RWPE2 (cell line): Measurements from ENCODE around the gene EEF1G.

Source experiments
- ATAC-seq: fragments of 200-7000 bp; cut with Tn5 transposase; 3 replicates; pipeline ENCODE4 v1.9.1; 2021; ENCODE audit warnings: low read depth
- DNase-seq: peaks from one replicate; pipeline ENCODE4 v3.0.0-alpha.2; 2020; ENCODE audit warnings: low spot score
- H3K27ac ChIP-seq: fragments of 450-650 bp; 2 replicates; pipeline ENCODE4 v1.5.1; 2017; ENCODE audit warnings: mild to moderate bottlenecking; ENCODE audit not compliant: poor library complexity, severe bottlenecking
- H3K27me3 ChIP-seq: fragments of 250-450 bp; sonication (Bioruptor Pico); 2 replicates; pipeline ENCODE4 v1.5.1; 2021; ENCODE audit warnings: mild to moderate bottlenecking, moderate library complexity; ENCODE audit not compliant: insufficient read depth, poor library complexity, severe bottlenecking
- H3K36me3 ChIP-seq: fragments of 250-450 bp; sonication (Bioruptor Pico); 2 replicates; pipeline ENCODE4 v1.5.1; 2020; ENCODE audit warnings: low read depth, mild to moderate bottlenecking, moderate library complexity
- H3K4me1 ChIP-seq: fragments of 250-450 bp; sonication (Bioruptor Pico); 2 replicates; pipeline ENCODE4 v1.5.1; 2021; ENCODE audit warnings: mild to moderate bottlenecking, moderate library complexity; ENCODE audit not compliant: insufficient read depth, poor library complexity, severe bottlenecking
- H3K4me3 ChIP-seq: fragments of 250-450 bp; sonication (Bioruptor Pico); 2 replicates; pipeline ENCODE4 v1.5.1; 2021; ENCODE audit warnings: mild to moderate bottlenecking, moderate library complexity; ENCODE audit not compliant: severe bottlenecking
- H3K9me3 ChIP-seq: fragments of 250-450 bp; sonication (Bioruptor Pico); 2 replicates; pipeline ENCODE4 v1.5.1; 2021; ENCODE audit warnings: mild to moderate bottlenecking, moderate library complexity; ENCODE audit not compliant: severe bottlenecking
- CTCF ChIP-seq: fragments of 450-650 bp; IDR thresholded peaks from one replicate; pipeline ENCODE4 v1.5.1; 2017; ENCODE audit warnings: mild to moderate bottlenecking, moderate library complexity; ENCODE audit not compliant: poor library complexity, severe bottlenecking

EEF1G gene

GRCh38 chr11:62602141-62603071 lies 28.7 kb upstream of the EEF1G start:
- Histone ChIP-seq H3K27ac (peak overlapping the region; percentile 90), H3K4me1 (peaks cover 10% of the 10 kb centered on the region), H3K36me3 (peaks cover 38% of the 10 kb centered on the region), H3K9me3 (no peaks in the 10 kb centered on the region), H3K4me3 (peak overlapping the region; percentile 90), H3K27me3 (no peaks in the 10 kb centered on the region)
- ATAC-seq = peak; percentile 48
- DNase-seq = no peak
- TF ChIP-seq CTCF = peak; percentile 18

- peak within 1 kb of the TSS; percentile 90 for H3K27ac ChIP-seq
- H3K4me1 ChIP-seq = peaks cover 10% of the 10 kb centered on the region
- H3K27me3 ChIP-seq = no peaks in the 10 kb centered on the region
- DNase-seq = peak; percentile 96
- ATAC-seq = peak; percentile 77
- TF ChIP-seq CTCF = no peak
- H3K4me3 ChIP-seq = peak within 1 kb of the TSS; percentile 90
- H3K9me3 ChIP-seq = no peaks in the 10 kb centered on the region
- H3K36me3 ChIP-seq = peaks cover 46% of the 10 kb centered on the region
Measured at GRCh38 chr11:62601372-62602140, 27.9 kb upstream of the EEF1G start, which contains the start of gene MTA2. Gene MTA2, minus strand, starts transcription at chr11:62601865. Its CDS starts 415 bp downstream, at chr11:62601450.

- Histone ChIP-seq H3K36me3 (peaks cover 51% of the 10 kb centered on the region), H3K9me3 (no peaks in the 10 kb centered on the region), H3K27ac (peak overlapping the region; percentile 90), H3K4me1 (peaks cover 10% of the 10 kb centered on the region), H3K27me3 (no peaks in the 10 kb centered on the region), H3K4me3 (peak overlapping the region; percentile 90)
- TF ChIP-seq CTCF = no peak
- no peak; the same call in 2 of the 3 replicates for ATAC-seq
- no peak for DNase-seq
Measured at GRCh38 chr11:62601122-62601371, 27.4 kb upstream of the EEF1G start.

GRCh38 chr11:62600367-62601121 lies 26.9 kb upstream of the EEF1G start:
- TF ChIP-seq CTCF = no peak
- peaks cover 56% of the 10 kb centered on the region for H3K36me3 ChIP-seq
- no peaks in the 10 kb centered on the region for H3K9me3 ChIP-seq
- H3K4me3 ChIP-seq = peak overlapping the region; percentile 90
- H3K27me3 ChIP-seq = no peaks in the 10 kb centered on the region
- H3K27ac ChIP-seq = peak overlapping the region; percentile 90
- H3K4me1 ChIP-seq = peaks cover 10% of the 10 kb centered on the region
- no peak for DNase-seq
- ATAC-seq = no peak
